Measurements from ENCODE around the gene XRCC5. TPM values are rescaled to one million over a fixed set of nuclear protein-coding genes. Genes with fewer than 3 reads are reported as not detected.

XRCC5 gene
- total and polyA plus RNA-seq, 3 donors from 2014 or later, result 132 to 145 (median 133) TPM

- H3K9me3 ChIP-seq, result no peaks in the 10 kb centered on the region
Observed at GRCh38 chr2:216215658-216216390, 106.7 kb downstream of the XRCC5 start.

GRCh38 chr2:216216951-216217903, 108.1 kb downstream of the XRCC5 start:
- no peak for DNase-seq
- 70 to 82% methylated on average over 6 to 7 of the region's 7 CpGs for WGBS, 2 donors
- no peak overlapping the region for H3K4me3 ChIP-seq
- intact Hi-C loops (cut with DNase I; ENCODE audit: low total_unique reads), result no loop called here
- no peak for TF ChIP-seq CTCF (IDR thresholded peaks at IDR 0.05)
- no peak for TF ChIP-seq POLR2A (IDR thresholded peaks at IDR 0.05)
- no peaks in the 10 kb centered on the region for H3K27me3 ChIP-seq
- H3K36me3 ChIP-seq (ENCODE audit: low read depth, missing control alignments), result no peaks in the 10 kb centered on the region
- H3K4me1 ChIP-seq, result peaks cover 3% of the 10 kb centered on the region
- H3K9me3 ChIP-seq, result no peaks in the 10 kb centered on the region
- H3K27ac ChIP-seq, result no peak overlapping the region

More at GRCh38 chr2:216215658-216216390, 106.7 kb downstream of the XRCC5 start:
- H3K27me3 ChIP-seq, result no peaks in the 10 kb centered on the region
- no peak overlapping the region for H3K27ac ChIP-seq
- peaks cover 3% of the 10 kb centered on the region for H3K4me1 ChIP-seq
- no peaks in the 10 kb centered on the region for H3K36me3 ChIP-seq (ENCODE audit: low read depth, missing control alignments)
- DNase-seq, result no peak
- WGBS, 2 donors, result 75 to 82% methylated on average over 4 of the region's 4 CpGs
- intact Hi-C loops (cut with DNase I; ENCODE audit: low total_unique reads), result no loop called here
- no peak overlapping the region for H3K4me3 ChIP-seq
- TF ChIP-seq CTCF (IDR thresholded peaks at IDR 0.05) (peak in 2 of 3 experiments; percentile 27 to 30), POLR2A (IDR thresholded peaks at IDR 0.05) (no peak)

DNA sequence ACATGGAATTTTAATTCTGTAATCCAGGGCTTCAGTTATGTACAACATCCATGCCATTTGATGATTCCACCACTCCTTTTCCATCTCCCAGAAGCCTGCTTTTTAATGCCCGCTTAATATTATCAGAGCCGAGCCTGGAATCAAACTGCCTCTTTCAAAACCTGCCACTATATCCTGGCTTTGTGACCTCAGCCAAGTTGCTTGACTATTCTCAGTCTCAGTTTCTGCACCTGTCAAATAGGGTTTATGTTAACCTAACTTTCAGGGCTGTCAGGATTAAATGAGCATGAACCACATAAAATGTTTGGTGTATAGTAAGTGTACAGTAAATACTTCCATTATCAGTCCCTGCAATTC, 108.7 kb downstream of the XRCC5 start:
- Histone ChIP-seq H3K9me3 (no peaks in the 10 kb centered on the region), H3K36me3 (ENCODE audit: low read depth, missing control alignments) (no peaks in the 10 kb centered on the region), H3K4me1 (peaks cover 3% of the 10 kb centered on the region), H3K4me3 (no peak overlapping the region), H3K27ac (no peak overlapping the region), H3K27me3 (no peaks in the 10 kb centered on the region)
- WGBS, 2 donors, result 70 to 88% methylated on average over 2 of the region's 2 CpGs
- no peak for DNase-seq
- intact Hi-C loops (cut with DNase I; ENCODE audit: low total_unique reads), result no loop called here
- TF ChIP-seq CTCF (IDR thresholded peaks at IDR 0.05), result no peak
- no peak for TF ChIP-seq POLR2A (IDR thresholded peaks at IDR 0.05)

DNA sequence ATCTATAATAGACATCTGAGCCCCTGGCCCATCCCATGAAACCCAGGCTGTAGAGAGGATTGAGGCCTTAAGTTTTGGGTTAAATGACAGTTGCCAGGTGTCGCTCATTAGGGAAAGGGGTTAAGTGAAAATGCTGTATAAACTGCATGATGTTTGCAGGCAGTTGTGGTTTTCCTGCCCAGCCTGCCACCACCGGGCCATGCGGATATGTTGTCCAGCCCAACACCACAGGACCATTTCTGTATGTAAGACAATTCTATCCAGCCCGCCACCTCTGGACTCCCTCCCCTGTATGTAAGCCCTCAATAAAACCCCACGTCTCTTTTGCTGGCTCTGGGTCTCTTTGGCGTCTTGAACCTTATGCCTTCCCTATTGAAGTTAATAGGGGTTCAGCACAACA, 110.7 kb downstream of the XRCC5 start:
- no peak for DNase-seq
- Histone ChIP-seq H3K27me3 (no peaks in the 10 kb centered on the region), H3K4me1 (no peaks in the 10 kb centered on the region), H3K4me3 (no peak overlapping the region), H3K9me3 (no peaks in the 10 kb centered on the region), H3K36me3 (ENCODE audit: low read depth, missing control alignments) (no peaks in the 10 kb centered on the region), H3K27ac (no peak overlapping the region)
- 91 to 94% methylated on average over 6 of the region's 6 CpGs for WGBS, 2 donors
- TF ChIP-seq POLR2A (IDR thresholded peaks at IDR 0.05) (no peak), CTCF (IDR thresholded peaks at IDR 0.05) (no peak)
- intact Hi-C loops (cut with DNase I; ENCODE audit: low total_unique reads), result no loop called here

Measured in testis (tissue), 3 donors.